SJSA1 (cell line): ENCODE data around the gene ASMTL. TPM values are rescaled to one million over a fixed set of nuclear protein-coding genes. Genes with fewer than 3 reads are reported as not detected.
"Not testable (repeated sequence)": the region's sequence is repeated elsewhere in the genome, so short reads cannot be mapped to it uniquely, and the experiment has no call there.

ENCODE experiments used
- DNase-seq, 2 experiments: peaks; one replicate each; pipeline ENCODE4 v3.0.0-alpha.2; 2015 to 2020; ENCODE audit warnings: low spot score in 2 of 2, low read depth in 1 of 2
- H3K27ac ChIP-seq: fragments of 250-450 bp; sonication (Bioruptor Pico); 2 replicates; pipeline ENCODE4 v1.5.1; 2020; ENCODE audit warnings: mild to moderate bottlenecking, moderate library complexity
- H3K27me3 ChIP-seq: fragments of 250-450 bp; sonication (Bioruptor Pico); replicated peaks from 2 replicates; pipeline ENCODE4 v1.5.1; 2020; ENCODE audit warnings: mild to moderate bottlenecking, moderate library complexity
- H3K36me3 ChIP-seq: fragments of 250-450 bp; sonication (Bioruptor Pico); 2 replicates; pipeline ENCODE4 v1.5.1; 2020; ENCODE audit warnings: mild to moderate bottlenecking
- H3K4me1 ChIP-seq: fragments of 250-450 bp; sonication (Bioruptor Pico); replicated peaks from 2 replicates; pipeline ENCODE4 v1.6.1; 2021; ENCODE audit warnings: mild to moderate bottlenecking
- H3K4me3 ChIP-seq: fragments of 250-450 bp; sonication (Bioruptor Pico); 2 replicates; pipeline ENCODE4 v1.5.1; 2020; ENCODE audit warnings: mild to moderate bottlenecking
- H3K9me3 ChIP-seq: fragments of 250-450 bp; sonication (Bioruptor Pico); replicated peaks from 2 replicates; pipeline ENCODE4 v1.5.1; 2020; ENCODE audit warnings: mild to moderate bottlenecking
- total RNA-seq: library from RNA; depleted of rRNA; stranded (reverse); fragments of >200 nt; shearing (Covaris generic); gene quantifications from 2 replicates; pipeline ENCODE4 v1.2.3, GENCODE V29; 2014

ASMTL gene
- total RNA-seq, 1 experiment from 2014 or later: 10.0 TPM

- Histone ChIP-seq H3K27ac (no peak overlapping the region), H3K36me3 (peaks cover 11% of the 10 kb centered on the region), H3K9me3 (no peaks in the 10 kb centered on the region), H3K4me3 (no peak overlapping the region), H3K4me1 (no peaks in the 10 kb centered on the region), H3K27me3 (no peaks in the 10 kb centered on the region)
- no peak for DNase-seq
Observed at GRCh38 chrX:1407035-1407434, 45.7 kb downstream of the ASMTL start.

GRCh38 chrX:1405769-1406168 is 46.9 kb downstream of the ASMTL start:
- H3K36me3 ChIP-seq: peaks cover 15% of the 10 kb centered on the region
- not testable (repeated sequence) for H3K27me3 ChIP-seq, H3K4me1 ChIP-seq, H3K27ac ChIP-seq, DNase-seq, H3K4me3 ChIP-seq, H3K9me3 ChIP-seq

- not testable (repeated sequence) for H3K4me3 ChIP-seq, H3K4me1 ChIP-seq, H3K9me3 ChIP-seq, H3K27me3 ChIP-seq, H3K27ac ChIP-seq, DNase-seq
- H3K36me3 ChIP-seq: peaks cover 26% of the 10 kb centered on the region
Observed at GRCh38 chrX:1403867-1404266, 48.8 kb downstream of the ASMTL start.

GRCh38 chrX:1403228-1403627 is 49.5 kb downstream of the ASMTL start:
- Histone ChIP-seq H3K27me3 (no peaks in the 10 kb centered on the region), H3K36me3 (peaks cover 29% of the 10 kb centered on the region), H3K27ac (no peak overlapping the region), H3K9me3 (no peaks in the 10 kb centered on the region), H3K4me3 (no peak overlapping the region), H3K4me1 (no peaks in the 10 kb centered on the region)
- no peak for DNase-seq

GRCh38 chrX:1401611-1402430 is 50.9 kb downstream of the ASMTL start:
- H3K27me3 ChIP-seq: no peaks in the 10 kb centered on the region
- H3K36me3 ChIP-seq: peaks cover 30% of the 10 kb centered on the region
- no peaks in the 10 kb centered on the region for H3K4me1 ChIP-seq
- no peak overlapping the region for H3K4me3 ChIP-seq
- DNase-seq: no peak
- H3K27ac ChIP-seq: no peak overlapping the region
- H3K9me3 ChIP-seq: no peaks in the 10 kb centered on the region

- no peaks in the 10 kb centered on the region for H3K27me3 ChIP-seq
- DNase-seq: no peak
- H3K4me1 ChIP-seq: no peaks in the 10 kb centered on the region
- H3K4me3 ChIP-seq: no peak overlapping the region
- H3K27ac ChIP-seq: no peak overlapping the region
- no peaks in the 10 kb centered on the region for H3K9me3 ChIP-seq
- H3K36me3 ChIP-seq: peaks cover 32% of the 10 kb centered on the region
Observed at GRCh38 chrX:1400742-1401471, 51.8 kb downstream of the ASMTL start.

- H3K27ac ChIP-seq: no peak overlapping the region
- no peak for DNase-seq
- H3K4me3 ChIP-seq: no peak overlapping the region
- peaks cover 35% of the 10 kb centered on the region for H3K36me3 ChIP-seq
- H3K9me3 ChIP-seq: no peaks in the 10 kb centered on the region
- no peaks in the 10 kb centered on the region for H3K27me3 ChIP-seq
- no peaks in the 10 kb centered on the region for H3K4me1 ChIP-seq
Observed at GRCh38 chrX:1400049-1400448, 52.7 kb downstream of the ASMTL start.

GRCh38 chrX:1398431-1399340 is 54.0 kb downstream of the ASMTL start:
- H3K4me3 ChIP-seq: no peak overlapping the region
- no peaks in the 10 kb centered on the region for H3K9me3 ChIP-seq
- H3K4me1 ChIP-seq: no peaks in the 10 kb centered on the region; the same call in 1 of the 2 replicates
- H3K27ac ChIP-seq: no peak overlapping the region
- H3K36me3 ChIP-seq: peaks cover 36% of the 10 kb centered on the region
- no peaks in the 10 kb centered on the region for H3K27me3 ChIP-seq
- no peak for DNase-seq

- Histone ChIP-seq H3K9me3 (no peaks in the 10 kb centered on the region), H3K27me3 (no peaks in the 10 kb centered on the region), H3K4me3 (no peak overlapping the region), H3K4me1 (peaks cover 7% of the 10 kb centered on the region), H3K36me3 (peaks cover 28% of the 10 kb centered on the region), H3K27ac (no peak overlapping the region)
- DNase-seq: no peak
Observed at GRCh38 chrX:1397441-1398270, 55.1 kb downstream of the ASMTL start.

- DNase-seq: no peak
- no peaks in the 10 kb centered on the region for H3K27me3 ChIP-seq
- H3K27ac ChIP-seq: no peak overlapping the region
- H3K9me3 ChIP-seq: no peaks in the 10 kb centered on the region
- H3K4me1 ChIP-seq: peaks cover 7% of the 10 kb centered on the region
- peaks cover 28% of the 10 kb centered on the region for H3K36me3 ChIP-seq
- no peak overlapping the region for H3K4me3 ChIP-seq
Observed at GRCh38 chrX:1397001-1397400, 55.7 kb downstream of the ASMTL start.

GRCh38 chrX:1395646-1396216 is 57.0 kb downstream of the ASMTL start:
- no peak overlapping the region for H3K4me3 ChIP-seq
- DNase-seq: no peak
- H3K27ac ChIP-seq: no peak overlapping the region
- peaks cover 32% of the 10 kb centered on the region for H3K36me3 ChIP-seq
- H3K27me3 ChIP-seq: no peaks in the 10 kb centered on the region
- peaks cover 12% of the 10 kb centered on the region for H3K4me1 ChIP-seq
- H3K9me3 ChIP-seq: no peaks in the 10 kb centered on the region

- H3K27me3 ChIP-seq: no peaks in the 10 kb centered on the region
- peaks cover 31% of the 10 kb centered on the region for H3K36me3 ChIP-seq
- H3K27ac ChIP-seq: no peak overlapping the region
- H3K9me3 ChIP-seq: no peaks in the 10 kb centered on the region
- DNase-seq: no peak
- H3K4me3 ChIP-seq: no peak overlapping the region
- H3K4me1 ChIP-seq: peaks cover 12% of the 10 kb centered on the region
Observed at GRCh38 chrX:1394731-1395501, 57.8 kb downstream of the ASMTL start.
